IPS-NIHi7 (cell line): Measurements from ENCODE around the gene CDKAL1.
A peak's percentile ranks its signal among the peaks of the same experiment; 100 is the strongest.
"Not testable (repeated sequence)": the region's sequence is repeated elsewhere in the genome, so short reads cannot be mapped to it uniquely, and the experiment has no call there.

Source experiments
- DNase-seq: peaks from one replicate; pipeline ENCODE4 v3.0.0; 2012; ENCODE audit warnings: mixed read lengths; ENCODE audit errors: extremely low spot score

The CDKAL1 gene

GRCh38 chr6:21176197-21176596 is 641.9 kb downstream of the CDKAL1 start:
- DNase-seq = no peak

GRCh38 chr6:21180155-21180554 is 645.9 kb downstream of the CDKAL1 start:
- no peak for DNase-seq

GRCh38 chr6:21180800-21181337 is 646.6 kb downstream of the CDKAL1 start:
- no peak for DNase-seq

- no peak for DNase-seq
Observed at GRCh38 chr6:21181866-21182265, 647.6 kb downstream of the CDKAL1 start.

GRCh38 chr6:21182589-21182988 is 648.3 kb downstream of the CDKAL1 start:
- DNase-seq = no peak

GRCh38 chr6:21185861-21186478 is 651.7 kb downstream of the CDKAL1 start:
- peak; percentile 80 for DNase-seq

GRCh38 chr6:21186479-21187055 is 652.3 kb downstream of the CDKAL1 start:
- no peak for DNase-seq

- no peak for DNase-seq
Observed at GRCh38 chr6:21187485-21187884, 653.2 kb downstream of the CDKAL1 start.

GRCh38 chr6:21188505-21189223 is 654.4 kb downstream of the CDKAL1 start:
- no peak for DNase-seq

GRCh38 chr6:21189759-21190158 is 655.5 kb downstream of the CDKAL1 start:
- DNase-seq = no peak

GRCh38 chr6:21190701-21191100 is 656.4 kb downstream of the CDKAL1 start:
- DNase-seq = no peak

- no peak for DNase-seq
Observed at GRCh38 chr6:21193790-21194475, 659.7 kb downstream of the CDKAL1 start.

- DNase-seq = not testable (repeated sequence)
Observed at GRCh38 chr6:21195301-21195700, 661.0 kb downstream of the CDKAL1 start.

GRCh38 chr6:21198032-21198640 is 663.9 kb downstream of the CDKAL1 start:
- no peak for DNase-seq

- DNase-seq = no peak
Observed at GRCh38 chr6:21199262-21199661, 665.0 kb downstream of the CDKAL1 start.

- no peak for DNase-seq
Observed at GRCh38 chr6:21200134-21200870, 666.0 kb downstream of the CDKAL1 start.

GRCh38 chr6:21201187-21201586 is 666.9 kb downstream of the CDKAL1 start:
- DNase-seq = no peak

GRCh38 chr6:21201637-21202350 is 667.5 kb downstream of the CDKAL1 start:
- no peak for DNase-seq

- DNase-seq = no peak
Observed at GRCh38 chr6:21202521-21202920, 668.3 kb downstream of the CDKAL1 start.

GRCh38 chr6:21204951-21205350 is 670.7 kb downstream of the CDKAL1 start:
- DNase-seq = no peak
